ENCODE measurements around the gene AOPEP.

GRCh38 chr9:94864862-94865509 lies 138.5 kb downstream of the AOPEP start:
- TF ChIP-seq CTCF (IDR thresholded peaks at IDR 0.05; ENCODE audit: insufficient read depth, low read length, poor library complexity, severe bottlenecking) (no peak), EZH2phosphoT487 (conservative IDR thresholded peaks at IDR 0.05; ENCODE audit: low read length) (no peak)

All from SU-DHL-6 (cell line).